NT2/D1 (cell line): ENCODE results near the gene SCO1.

Experiments used
- SUZ12 ChIP-seq: IDR thresholded peaks from 2 replicates; pipeline ENCODE4 v1.6.1; 2011; ENCODE audit not compliant: insufficient read length, insufficient read depth; ENCODE audit errors: extremely low read depth
- ZNF274 ChIP-seq: IDR thresholded peaks from 2 replicates; pipeline ENCODE4 v1.6.1; 2011; ENCODE audit warnings: mild to moderate bottlenecking, low read depth, low read length

DNA sequence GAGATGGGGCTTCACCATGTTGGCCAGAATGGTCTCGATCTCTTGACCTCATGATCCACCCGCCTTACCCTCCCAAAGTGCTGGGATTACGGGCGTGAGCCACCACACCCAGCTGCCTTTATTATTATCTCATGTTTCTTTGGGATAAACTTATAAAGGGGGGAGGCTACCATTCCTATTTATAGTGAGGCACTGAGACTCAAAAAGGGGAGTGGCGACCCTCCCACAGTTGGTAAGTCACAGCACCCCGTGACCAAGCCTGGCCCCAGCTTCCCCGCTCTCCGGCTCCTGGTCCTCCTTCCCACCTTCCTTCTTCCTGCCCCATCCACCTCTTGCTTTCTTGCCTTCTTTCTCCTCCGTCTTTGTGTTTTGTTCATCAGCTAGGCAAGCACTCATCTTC lies 45.4 kb downstream of the SCO1 start:
- TF ChIP-seq ZNF274 (no peak), SUZ12 (no peak)
